Activated CD8-positive, alpha-beta T cell treated with anti-CD3 and anti-CD28 coated beads for 36 hours (primary cell): ENCODE data around the gene CRYGN. TPM values are rescaled to one million over a fixed set of nuclear protein-coding genes. Genes with fewer than 3 reads are reported as not detected.

ENCODE experiments used
- ATAC-seq: fragments of 200-7000 bp; cut with Tn5 transposase; one replicate; pipeline ENCODE4 v1.10.0; 2021; ENCODE audit warnings: mild to moderate bottlenecking, moderate library complexity
- CTCF ChIA-PET: fragments of 350-600 bp; sonication (Branson Sonifier 250); formaldehyde crosslinking; loops from one replicate; lab custom pipeline; 2021; ENCODE audit warnings: antibody characterized with exemption; lab: Charles Lee
- POLR2A ChIA-PET: fragments of 350-600 bp; sonication (Branson Sonifier 250); formaldehyde crosslinking; loops from one replicate; lab custom pipeline; 2021; ENCODE audit warnings: antibody characterized with exemption; lab: Charles Lee
- DNase-seq: peaks from one replicate; pipeline ENCODE4 v3.0.0-alpha.2; 2020
- H3K27ac Mint-ChIP-seq: one replicate; pipeline ENCODE4 v1.8.0; 2021; ENCODE audit warnings: mild to moderate bottlenecking, mixed read lengths
- H3K27me3 Mint-ChIP-seq: one replicate; pipeline ENCODE4 v1.8.0; 2021; ENCODE audit warnings: mixed read lengths
- H3K36me3 Mint-ChIP-seq: one replicate; pipeline ENCODE4 v1.8.0; 2021; ENCODE audit warnings: low read depth, mixed read lengths
- H3K4me1 Mint-ChIP-seq: one replicate; pipeline ENCODE4 v1.8.0; 2021; ENCODE audit warnings: low read depth, mixed read lengths
- H3K4me3 Mint-ChIP-seq: one replicate; pipeline ENCODE4 v1.8.0; 2021; ENCODE audit warnings: mild to moderate bottlenecking, moderate library complexity, mixed read lengths
- H3K9me3 Mint-ChIP-seq: one replicate; pipeline ENCODE4 v1.8.0; 2021; ENCODE audit warnings: mixed read lengths
- intact Hi-C: fragments of 100-400 bp; cut with micrococcal nuclease; formaldehyde crosslinking; loops from one replicate; pipeline ENCODE4 v1.10.0; 2022
- total RNA-seq, 2 experiments: library from RNA; stranded (reverse); gene quantifications; one replicate each; pipeline ENCODE4 v1.2.3, GENCODE V29; 2021
- TF ChIP-seq, protein P1 (sequence below): fragments of 200-600 bp; IDR thresholded peaks from one replicate; pipeline ENCODE4 v1.8.0; 2022; ENCODE audit warnings: antibody characterized with exemption, mild to moderate bottlenecking

Gene CRYGN
- total RNA-seq, 2 experiments from 2014 or later: 0.16 to 0.90 TPM

DNA sequence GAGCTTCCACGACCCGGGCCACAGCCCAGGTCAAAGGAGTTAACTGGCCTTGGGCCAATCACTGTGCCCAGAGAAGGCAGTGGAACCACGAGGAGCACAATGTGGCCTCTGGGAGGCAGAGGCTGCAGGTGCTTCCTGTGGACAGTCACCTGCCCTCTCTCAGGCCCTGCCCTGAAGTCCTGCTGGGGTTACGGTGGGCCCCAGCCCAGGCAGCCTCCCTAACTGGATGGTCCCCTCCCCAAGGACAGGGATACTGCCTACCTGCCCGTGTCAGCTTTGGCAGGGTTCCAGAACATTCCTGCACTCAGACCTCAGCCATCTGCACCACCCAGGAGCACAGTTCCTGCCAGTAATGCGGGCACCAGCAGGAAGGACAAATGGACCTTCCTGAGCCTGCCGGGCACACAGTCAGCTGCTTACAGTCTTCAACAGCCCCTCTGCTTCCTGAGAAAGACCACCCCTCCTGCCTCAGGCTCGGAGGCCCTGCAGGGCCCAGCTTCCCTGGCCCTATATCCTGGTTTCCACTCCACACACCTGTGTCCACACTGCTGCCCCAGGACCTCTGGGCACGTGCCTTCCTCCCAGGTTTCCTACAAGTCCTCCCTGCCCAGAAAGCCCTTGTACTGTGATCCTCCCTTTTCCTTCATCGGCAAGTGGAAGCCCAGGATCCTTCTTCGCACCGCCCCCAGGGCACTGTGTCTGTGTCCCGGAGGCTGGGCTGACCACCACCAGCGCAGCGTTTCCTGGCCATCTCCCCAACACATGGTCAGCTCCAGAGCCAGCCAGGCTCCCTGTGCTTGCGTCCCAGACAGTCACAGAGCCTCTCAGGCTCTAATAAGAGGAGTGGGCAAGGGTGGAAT lies 53.4 kb downstream of the CRYGN start:
- no peak for ATAC-seq
- no peak for DNase-seq
- H3K27me3 Mint-ChIP-seq: peaks cover 21% of the 10 kb centered on the region
- TF ChIP-seq, protein P1, sequence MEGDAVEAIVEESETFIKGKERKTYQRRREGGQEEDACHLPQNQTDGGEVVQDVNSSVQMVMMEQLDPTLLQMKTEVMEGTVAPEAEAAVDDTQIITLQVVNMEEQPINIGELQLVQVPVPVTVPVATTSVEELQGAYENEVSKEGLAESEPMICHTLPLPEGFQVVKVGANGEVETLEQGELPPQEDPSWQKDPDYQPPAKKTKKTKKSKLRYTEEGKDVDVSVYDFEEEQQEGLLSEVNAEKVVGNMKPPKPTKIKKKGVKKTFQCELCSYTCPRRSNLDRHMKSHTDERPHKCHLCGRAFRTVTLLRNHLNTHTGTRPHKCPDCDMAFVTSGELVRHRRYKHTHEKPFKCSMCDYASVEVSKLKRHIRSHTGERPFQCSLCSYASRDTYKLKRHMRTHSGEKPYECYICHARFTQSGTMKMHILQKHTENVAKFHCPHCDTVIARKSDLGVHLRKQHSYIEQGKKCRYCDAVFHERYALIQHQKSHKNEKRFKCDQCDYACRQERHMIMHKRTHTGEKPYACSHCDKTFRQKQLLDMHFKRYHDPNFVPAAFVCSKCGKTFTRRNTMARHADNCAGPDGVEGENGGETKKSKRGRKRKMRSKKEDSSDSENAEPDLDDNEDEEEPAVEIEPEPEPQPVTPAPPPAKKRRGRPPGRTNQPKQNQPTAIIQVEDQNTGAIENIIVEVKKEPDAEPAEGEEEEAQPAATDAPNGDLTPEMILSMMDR: no peak
- no peak overlapping the region for H3K4me3 Mint-ChIP-seq
- no peak overlapping the region for H3K27ac Mint-ChIP-seq
- intact Hi-C loops: no loop called here
- no peaks in the 10 kb centered on the region for H3K9me3 Mint-ChIP-seq
- H3K4me1 Mint-ChIP-seq: peaks cover 12% of the 10 kb centered on the region
- CTCF ChIA-PET: no interaction called here
- no peaks in the 10 kb centered on the region for H3K36me3 Mint-ChIP-seq
- POLR2A ChIA-PET: interaction anchor here (0.6 kb wide), 1 partner anchor 222 kb away, joined by 3 read pairs; no protein-coding TSS in a partner anchor

DNA sequence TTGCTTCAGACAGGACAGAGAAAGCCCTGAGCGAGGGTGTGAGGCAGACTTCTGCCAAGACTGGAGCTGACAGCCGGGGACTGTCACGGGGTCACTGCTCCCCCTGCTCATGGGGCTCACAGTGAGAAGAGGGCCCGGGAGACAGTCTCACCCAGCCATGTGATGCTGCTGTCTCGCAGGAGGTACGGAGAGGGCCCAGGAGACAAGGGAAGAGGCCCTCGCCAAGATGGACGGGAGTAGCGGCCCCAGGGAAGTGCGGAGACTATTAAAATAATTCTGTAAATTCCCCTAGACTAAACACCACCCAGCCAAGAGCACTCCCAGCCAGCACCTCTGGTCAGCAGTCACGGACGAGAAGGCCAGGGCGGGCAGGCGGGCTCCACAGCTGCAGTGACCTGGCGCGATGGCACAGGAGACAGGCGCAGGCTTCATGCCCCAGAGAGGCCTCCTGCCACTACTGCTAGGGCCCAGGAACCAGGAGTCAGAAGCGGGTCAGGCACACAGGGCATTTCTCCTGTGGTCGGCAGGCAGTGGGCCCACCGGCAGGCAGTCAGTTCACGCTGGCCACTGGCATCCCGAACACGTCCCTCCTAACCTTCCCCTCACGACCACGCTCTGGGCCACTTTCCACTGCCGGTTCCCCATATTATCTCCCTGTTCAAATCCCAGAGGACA lies 54.2 kb downstream of the CRYGN start:
- Mint-ChIP-seq H3K4me3 (no peak overlapping the region), H3K9me3 (no peaks in the 10 kb centered on the region), H3K4me1 (peaks cover 16% of the 10 kb centered on the region), H3K27me3 (peaks cover 21% of the 10 kb centered on the region), H3K36me3 (no peaks in the 10 kb centered on the region), H3K27ac (no peak overlapping the region)
- TF ChIP-seq, protein P1: no peak
- ATAC-seq (no peak), DNase-seq (no peak)
- ChIA-PET CTCF (interaction anchor here (0.9 kb wide), 1 partner anchor 17 kb away, joined by 5 read pairs; no protein-coding TSS in a partner anchor), POLR2A (no interaction called here)
- intact Hi-C loops: no loop called here

DNA sequence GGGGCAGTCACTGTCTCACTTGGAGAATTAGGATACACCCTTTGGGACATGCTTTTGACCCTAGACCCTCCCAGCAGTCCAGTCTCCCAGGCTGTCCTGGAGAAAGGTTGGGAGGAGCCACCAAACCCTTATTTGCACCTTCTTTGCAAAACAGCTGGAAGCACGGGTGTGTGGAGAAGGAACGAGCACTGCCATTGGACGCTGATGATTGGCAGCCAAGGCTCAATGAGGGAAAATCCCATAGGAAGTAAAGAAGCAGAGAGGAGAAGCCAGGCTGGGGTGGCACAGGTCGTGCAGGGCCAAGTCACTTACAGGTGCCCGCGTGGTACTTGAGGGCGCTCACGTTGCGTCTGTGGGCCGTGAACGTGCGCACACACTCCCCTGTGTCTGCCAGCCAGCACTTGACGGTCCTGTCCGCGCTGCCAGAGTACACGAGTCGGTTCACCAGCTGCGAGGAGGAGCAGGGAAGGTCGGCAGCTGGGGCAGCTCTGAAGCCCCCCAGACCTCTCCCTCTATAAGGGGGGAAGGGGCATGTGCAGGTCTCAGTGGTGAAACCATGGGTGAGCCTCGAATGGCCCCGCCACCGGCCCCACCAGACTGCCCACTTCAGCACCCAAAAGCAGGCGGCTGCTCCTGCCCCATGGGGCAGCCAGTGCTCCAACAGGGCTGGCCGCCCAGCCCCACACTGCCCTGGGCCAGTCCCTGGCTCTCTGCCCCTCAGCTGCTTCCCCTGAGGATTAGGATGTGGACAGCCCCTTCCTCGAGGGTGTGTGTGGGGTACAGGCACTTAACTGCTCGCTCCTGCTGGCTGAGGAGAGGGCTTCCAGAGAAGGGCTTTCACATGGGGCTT lies 54.9 kb downstream of the CRYGN start:
- no peak for DNase-seq
- no peak overlapping the region for H3K27ac Mint-ChIP-seq
- TF ChIP-seq, protein P1: no peak
- intact Hi-C loops: no loop called here
- no peaks in the 10 kb centered on the region for H3K9me3 Mint-ChIP-seq
- no peaks in the 10 kb centered on the region for H3K36me3 Mint-ChIP-seq
- POLR2A ChIA-PET: interaction anchor here (0.7 kb wide), 1 partner anchor 79 kb away, joined by 3 read pairs; no protein-coding TSS in a partner anchor
- peaks cover 12% of the 10 kb centered on the region for H3K4me1 Mint-ChIP-seq
- H3K27me3 Mint-ChIP-seq: peaks cover 21% of the 10 kb centered on the region
- ATAC-seq: no peak
- CTCF ChIA-PET: interaction anchor here (0.9 to 4.6 kb wide), 5 partner anchors 14 to 64 kb away, joined by 3 to 22 read pairs (median 5); no protein-coding TSS in a partner anchor
- no peak overlapping the region for H3K4me3 Mint-ChIP-seq

DNA sequence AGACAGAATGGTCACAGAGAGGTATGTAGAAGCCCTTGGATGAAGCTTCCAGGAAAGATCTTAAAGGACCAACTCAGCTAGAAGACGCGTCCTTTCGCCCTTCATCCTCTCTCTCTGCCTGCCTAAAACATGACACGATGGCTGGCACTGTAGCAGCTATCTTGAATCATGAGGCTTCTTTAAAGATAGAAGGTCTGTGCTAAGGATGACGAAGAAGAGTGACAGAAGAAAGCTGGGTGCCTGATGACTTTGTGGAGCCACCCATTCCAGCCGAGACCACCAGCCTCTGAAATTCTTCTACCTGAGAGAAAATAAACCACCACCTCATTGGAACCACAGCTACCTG lies 55.6 kb downstream of the CRYGN start:
- intact Hi-C loops: no loop called here
- ChIA-PET CTCF (interaction anchor here (0.9 to 4.6 kb wide), 5 partner anchors 13 to 64 kb away, joined by 3 to 22 read pairs (median 4); no protein-coding TSS in a partner anchor), POLR2A (interaction anchor here (0.7 kb wide), 1 partner anchor 80 kb away, joined by 3 read pairs; no protein-coding TSS in a partner anchor)
- TF ChIP-seq, protein P1: no peak
- H3K36me3 Mint-ChIP-seq: no peaks in the 10 kb centered on the region
- H3K4me1 Mint-ChIP-seq: peaks cover 12% of the 10 kb centered on the region
- no peak overlapping the region for H3K27ac Mint-ChIP-seq
- H3K4me3 Mint-ChIP-seq: no peak overlapping the region
- DNase-seq (no peak), ATAC-seq (no peak)
- H3K9me3 Mint-ChIP-seq: no peaks in the 10 kb centered on the region
- H3K27me3 Mint-ChIP-seq: peaks cover 21% of the 10 kb centered on the region
